HUDEP-2 (cell line): Measurements from ENCODE around the gene ATG5.

ENCODE experiments used
- DNase-seq, 76 experiments: peaks; one replicate each; lab custom pipeline; 2025; ENCODE audit not compliant: unreplicated experiment in 76 of 76; lab: John Stamatoyannopoulos, UW

The ATG5 gene

GRCh38 chr6:106227612-106228507, 97.7 kb downstream of the ATG5 start:
- DNase-seq: no peak

DNA sequence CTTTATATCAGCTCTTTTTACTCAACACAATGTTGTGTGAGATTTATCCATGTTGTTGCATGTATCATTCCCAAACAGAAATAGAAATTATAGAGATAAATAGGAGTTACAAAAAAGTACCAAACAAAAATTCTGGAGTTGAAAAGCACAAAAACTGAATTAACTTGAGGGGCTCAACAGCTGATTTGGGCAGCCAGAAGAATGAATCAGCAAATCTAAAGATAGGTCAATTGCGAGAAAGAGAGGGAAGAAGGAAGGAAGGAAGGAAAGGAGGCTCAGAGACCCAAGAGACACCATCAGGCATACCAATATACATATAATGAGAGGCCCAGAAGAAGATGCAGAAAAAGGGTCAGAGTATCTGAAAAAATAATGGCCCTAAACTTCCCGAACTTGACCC, 98.9 kb downstream of the ATG5 start:
- DNase-seq: no peak

DNA sequence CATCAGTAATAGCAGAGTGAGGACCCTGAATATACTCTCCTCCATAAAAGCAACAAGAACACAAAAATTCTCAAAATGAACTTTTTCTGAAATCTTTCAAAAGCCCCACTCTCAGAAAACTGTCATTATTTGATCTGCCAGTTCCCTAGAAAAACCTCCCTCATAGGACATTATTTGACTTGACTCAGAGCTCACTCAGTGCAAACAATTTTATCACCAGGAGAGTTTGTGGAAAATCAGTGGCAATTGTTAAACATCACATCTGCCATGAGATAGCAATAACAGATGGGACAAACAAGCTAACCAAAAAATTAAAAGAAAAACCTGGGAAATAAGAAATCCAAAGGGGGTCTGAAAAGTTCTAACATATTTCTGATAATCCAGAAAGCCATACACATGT, 100.0 kb downstream of the ATG5 start:
- DNase-seq: no peak

- DNase-seq: peak in 42 of 76 experiments; percentile 4 to 55 (median 28)
These were observed 102.1 kb downstream of the ATG5 start for GRCh38 chr6:106223300-106223930.

DNA sequence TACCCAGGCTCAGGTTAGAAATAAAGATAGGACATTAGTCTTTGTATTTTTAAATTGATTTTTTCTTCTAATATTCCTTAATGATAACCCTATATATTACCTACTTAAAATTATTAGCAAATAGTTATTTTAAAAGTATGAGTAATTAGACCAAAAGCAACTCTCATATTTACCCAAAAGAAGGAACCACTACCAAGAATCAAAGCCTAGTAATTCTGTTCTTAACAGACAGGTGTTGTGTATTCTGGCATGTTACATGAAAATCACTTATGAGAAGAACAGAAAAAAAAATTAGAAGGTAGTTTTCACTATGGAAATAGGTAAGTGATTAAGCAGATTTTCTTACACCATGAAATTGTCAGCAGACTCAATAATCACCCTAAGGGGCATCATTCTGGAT, 105.1 kb downstream of the ATG5 start:
- no peak for DNase-seq

DNA sequence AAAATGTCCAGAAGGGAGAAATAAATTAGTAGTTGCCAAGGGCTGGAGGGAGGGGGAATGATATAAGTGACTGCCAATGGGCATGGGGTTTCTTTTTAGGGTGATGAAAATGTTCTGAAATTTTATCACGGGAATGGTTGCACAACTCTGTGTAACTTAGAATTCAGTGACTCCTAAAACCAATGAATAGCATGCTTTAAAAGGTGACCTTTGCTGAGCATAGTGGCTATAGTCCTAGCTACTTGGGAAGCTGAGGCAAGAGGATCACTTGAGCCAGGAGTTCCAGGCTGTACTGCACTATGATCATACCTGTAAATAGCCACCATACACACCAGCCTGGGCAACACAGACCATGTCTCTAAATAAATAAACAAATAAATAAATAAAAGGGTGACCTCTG, 109.0 kb downstream of the ATG5 start:
- DNase-seq: no peak

DNA sequence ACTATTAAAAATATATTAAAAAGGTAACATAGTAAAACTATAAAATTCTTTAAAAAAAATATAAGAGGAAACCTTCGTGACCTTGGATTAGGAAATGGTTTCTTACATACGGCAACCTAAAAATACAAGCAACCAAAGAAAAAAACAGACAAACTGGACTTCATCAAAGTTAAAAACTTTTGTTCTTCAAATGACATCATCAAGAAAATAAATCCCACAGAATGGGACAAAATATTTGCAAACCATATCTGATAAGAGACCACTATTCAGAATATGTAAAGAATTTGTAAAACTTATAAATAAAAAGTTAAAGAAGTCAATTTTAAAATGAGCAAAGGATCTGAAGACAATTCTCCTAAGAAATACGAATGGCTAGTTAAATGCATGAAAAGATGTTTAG, 110.0 kb downstream of the ATG5 start:
- DNase-seq: no peak

- no peak for DNase-seq
These were observed 111.0 kb downstream of the ATG5 start for GRCh38 chr6:106214531-106214930.

- no peak for DNase-seq
These were observed 111.8 kb downstream of the ATG5 start for GRCh38 chr6:106213660-106214289.

- DNase-seq: no peak
These were observed 113.0 kb downstream of the ATG5 start for GRCh38 chr6:106212576-106212975.

DNA sequence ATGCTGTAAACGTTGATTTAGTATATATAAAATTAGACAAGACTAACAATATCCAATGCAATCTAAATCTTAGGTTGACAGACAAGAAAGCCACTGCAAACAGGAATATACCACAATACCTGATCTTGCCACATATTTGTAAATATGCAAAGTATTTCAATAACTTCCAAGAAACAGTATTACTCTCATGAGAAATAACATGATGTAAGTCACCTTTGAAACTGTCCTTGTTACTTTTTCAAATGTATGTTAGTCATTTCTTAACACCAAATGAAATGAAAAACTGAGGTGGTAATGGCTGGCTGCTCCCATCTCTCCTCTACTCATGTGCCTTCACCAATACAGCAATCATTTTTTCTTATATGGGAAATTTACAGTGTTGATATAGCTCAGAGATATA, 118.7 kb downstream of the ATG5 start:
- DNase-seq: no peak

DNA sequence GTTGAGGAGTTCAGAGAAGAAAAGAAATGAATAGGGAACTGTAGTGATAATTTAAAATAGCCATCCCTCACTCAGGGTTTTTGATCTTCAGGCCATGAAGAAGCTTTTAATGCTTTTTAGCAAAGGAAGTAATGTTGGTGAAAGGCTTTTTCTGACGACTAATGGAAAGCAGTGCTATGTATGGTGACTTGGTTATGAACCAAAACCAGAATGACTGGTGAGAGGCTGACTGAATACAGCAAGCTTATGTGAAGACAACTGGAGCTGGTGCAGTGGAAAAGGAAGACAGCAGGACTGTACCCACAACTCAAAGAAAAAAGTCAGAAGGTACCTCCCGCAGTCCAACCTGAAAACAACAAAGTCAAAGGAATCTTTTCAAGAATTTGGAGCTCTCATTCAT, 120.6 kb downstream of the ATG5 start:
- DNase-seq: no peak

GRCh38 chr6:106199998-106200397, 125.6 kb downstream of the ATG5 start:
- DNase-seq: no peak

- DNase-seq: no peak
These were observed 126.2 kb downstream of the ATG5 start for GRCh38 chr6:106199331-106199730.

DNA sequence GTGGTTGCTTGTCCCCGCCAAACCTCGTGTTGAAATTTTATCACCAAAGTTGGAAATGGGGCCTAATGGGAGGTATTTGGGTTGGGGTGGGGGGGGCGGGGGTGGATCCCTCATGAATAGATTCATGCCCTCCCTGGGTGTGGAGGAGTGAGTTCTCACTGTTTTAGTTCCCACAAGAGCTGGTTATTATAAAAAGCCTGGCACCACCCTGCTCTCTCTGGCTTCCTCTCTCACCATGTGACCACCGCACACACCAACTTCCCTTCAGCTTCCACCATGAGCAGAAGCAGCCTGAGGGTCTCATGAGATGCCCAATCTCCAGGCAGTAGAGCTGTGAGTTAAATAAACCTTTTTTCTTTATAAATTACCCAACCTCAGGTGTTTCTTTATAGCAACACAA, 128.1 kb downstream of the ATG5 start:
- DNase-seq: peak in 15 of 76 experiments; percentile 4 to 37 (median 23)

DNA sequence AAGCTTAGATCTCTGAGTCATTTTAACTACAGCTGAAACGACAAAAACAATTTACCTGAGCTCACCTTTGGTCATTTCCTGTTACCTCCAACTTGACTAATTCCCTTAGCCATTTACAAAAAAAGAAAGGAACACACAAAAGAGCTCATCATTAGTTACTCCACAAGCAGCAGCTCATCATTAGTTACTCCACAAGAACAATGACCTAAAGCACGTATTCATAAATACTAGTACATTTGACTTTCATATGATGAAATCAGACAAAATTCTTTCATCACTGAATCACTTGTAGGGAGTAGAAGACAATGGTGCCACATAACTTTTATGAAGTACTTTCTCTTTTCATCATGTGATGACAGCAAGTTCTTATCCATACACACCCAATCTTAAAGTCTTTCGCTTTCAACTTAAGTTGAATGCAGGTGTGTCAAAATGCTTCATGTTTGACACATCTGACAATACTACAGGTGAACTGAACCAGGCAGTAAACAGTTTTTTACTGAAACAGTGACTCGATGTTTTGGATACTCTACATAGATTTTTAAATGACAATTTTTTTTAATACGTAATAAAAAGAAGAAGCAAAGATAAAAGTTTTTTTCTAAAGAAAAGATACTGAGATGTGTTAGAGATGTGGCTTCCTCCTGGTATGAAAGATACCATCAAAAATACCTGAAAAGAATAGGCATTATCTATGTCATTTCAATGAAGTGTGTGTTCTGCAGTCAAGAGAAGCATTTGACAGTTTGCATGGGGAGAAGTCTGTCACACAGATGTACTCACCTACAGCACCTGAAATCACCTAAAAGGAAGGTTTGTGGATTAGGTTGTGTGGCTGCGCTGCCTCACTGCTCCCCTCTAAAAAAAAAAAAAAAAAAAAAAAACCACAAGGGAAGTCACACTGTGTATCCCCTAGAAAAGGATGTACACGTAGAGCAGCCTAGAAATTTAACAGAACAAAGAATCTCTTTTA, 130.3 kb downstream of the ATG5 start:
- DNase-seq: no peak

GRCh38 chr6:106192824-106193223, 132.7 kb downstream of the ATG5 start:
- no peak for DNase-seq

- no peak for DNase-seq
These were observed 137.3 kb downstream of the ATG5 start for GRCh38 chr6:106188104-106188794.

DNA sequence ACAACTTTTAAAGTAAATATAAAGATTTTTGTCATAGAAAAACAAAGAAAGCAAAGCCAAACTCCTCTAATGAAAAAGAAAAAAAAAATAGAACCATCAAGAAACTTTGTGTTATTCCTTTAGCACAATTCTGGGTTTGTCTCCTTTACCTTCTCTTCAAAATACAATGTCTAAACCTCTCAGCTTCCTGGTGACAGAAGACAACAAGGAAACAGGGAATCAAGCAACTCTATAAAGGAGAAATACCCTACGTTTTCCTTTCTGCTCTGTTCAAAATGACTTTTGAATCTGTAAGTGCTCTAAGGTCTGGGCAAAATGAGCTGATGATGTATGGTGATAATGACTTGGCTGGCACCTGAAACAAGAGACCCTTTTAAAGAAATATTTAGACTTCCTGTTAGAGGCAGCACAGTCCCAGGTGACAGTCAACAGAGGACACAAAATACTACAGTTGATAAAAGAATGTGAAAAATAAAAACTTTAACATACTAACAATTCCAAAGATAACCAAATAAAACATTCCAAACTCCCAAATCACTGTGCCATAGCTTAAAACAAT, 138.1 kb downstream of the ATG5 start:
- no peak for DNase-seq

GRCh38 chr6:106186714-106187113, 138.8 kb downstream of the ATG5 start:
- DNase-seq: no peak
